ENCODE results near the gene TAF4.

The TAF4 gene

GRCh38 chr20:62064770-62065673, 659 bp downstream of the TAF4 start:
- H3K27ac ChIP-seq (ENCODE audit: low read depth, low read length): no peak overlapping the region
- no peak overlapping the region for H3K9ac ChIP-seq (ENCODE audit: low read depth in 1 of 2, low read length in 2 of 2)
- H3K27me3 ChIP-seq (ENCODE audit: control insufficient read depth in 1 of 2, insufficient read depth in 2 of 2, low read length in 2 of 2): no peaks in the 10 kb centered on the region
- H3K36me3 ChIP-seq (ENCODE audit: control insufficient read depth in 1 of 2, insufficient read depth in 2 of 2, low read length in 2 of 2): peaks cover 0 to 10% of the 10 kb centered on the region in 2 donors
- H3K4me1 ChIP-seq (ENCODE audit: control insufficient read depth in 1 of 2, insufficient read depth in 2 of 2, low read length in 2 of 2): peaks cover 39 to 44% of the 10 kb centered on the region in 2 donors
- peak overlapping the region; percentile 36 to 70 for H3K4me3 ChIP-seq (ENCODE audit: low read depth in 1 of 2, low read length in 2 of 2)
- H3K9me3 ChIP-seq (ENCODE audit: control insufficient read depth in 1 of 2, low read length in 2 of 2): no peaks in the 10 kb centered on the region

GRCh38 chr20:62063981-62064769, 1.5 kb downstream of the TAF4 start:
- H3K9me3 ChIP-seq (ENCODE audit: control insufficient read depth in 1 of 2, low read length in 2 of 2): no peaks in the 10 kb centered on the region
- peak overlapping the region; percentile 23 to 47 for H3K9ac ChIP-seq (ENCODE audit: low read depth in 1 of 2, low read length in 2 of 2)
- no peak overlapping the region for H3K27ac ChIP-seq (ENCODE audit: low read depth, low read length)
- no peaks in the 10 kb centered on the region for H3K27me3 ChIP-seq (ENCODE audit: control insufficient read depth in 1 of 2, insufficient read depth in 2 of 2, low read length in 2 of 2)
- peak overlapping the region; percentile 41 to 64 for H3K4me3 ChIP-seq (ENCODE audit: low read depth in 1 of 2, low read length in 2 of 2)
- H3K36me3 ChIP-seq (ENCODE audit: control insufficient read depth in 1 of 2, insufficient read depth in 2 of 2, low read length in 2 of 2): peaks cover 0 to 10% of the 10 kb centered on the region in 2 donors
- peaks cover 37 to 40% of the 10 kb centered on the region in 2 donors for H3K4me1 ChIP-seq (ENCODE audit: control insufficient read depth in 1 of 2, insufficient read depth in 2 of 2, low read length in 2 of 2)

GRCh38 chr20:62063315-62063980, 2.2 kb downstream of the TAF4 start:
- Histone ChIP-seq H3K9ac (ENCODE audit: low read depth in 1 of 2, low read length in 2 of 2) (peak overlapping the region; percentile 23 to 47), H3K9me3 (ENCODE audit: control insufficient read depth in 1 of 2, low read length in 2 of 2) (no peaks in the 10 kb centered on the region), H3K27me3 (ENCODE audit: control insufficient read depth in 1 of 2, insufficient read depth in 2 of 2, low read length in 2 of 2) (no peaks in the 10 kb centered on the region), H3K4me3 (ENCODE audit: low read depth in 1 of 2, low read length in 2 of 2) (peak overlapping the region; percentile 41 to 64), H3K4me1 (ENCODE audit: control insufficient read depth in 1 of 2, insufficient read depth in 2 of 2, low read length in 2 of 2) (peaks cover 29 to 33% of the 10 kb centered on the region in 2 donors), H3K36me3 (ENCODE audit: control insufficient read depth in 1 of 2, insufficient read depth in 2 of 2, low read length in 2 of 2) (peaks cover 0 to 10% of the 10 kb centered on the region in 2 donors), H3K27ac (ENCODE audit: low read depth, low read length) (no peak overlapping the region)

GRCh38 chr20:62062661-62063314, 2.9 kb downstream of the TAF4 start:
- H3K4me3 ChIP-seq (ENCODE audit: low read depth in 1 of 2, low read length in 2 of 2): peak overlapping the region in 1 of 2 donors; percentile 41

GRCh38 chr20:62061851-62062423, 3.7 kb downstream of the TAF4 start:
- no peaks in the 10 kb centered on the region for H3K9me3 ChIP-seq (ENCODE audit: control insufficient read depth in 1 of 2, low read length in 2 of 2)
- H3K9ac ChIP-seq (ENCODE audit: low read depth in 1 of 2, low read length in 2 of 2): no peak overlapping the region
- H3K4me1 ChIP-seq (ENCODE audit: control insufficient read depth in 1 of 2, insufficient read depth in 2 of 2, low read length in 2 of 2): peaks cover 19 to 24% of the 10 kb centered on the region in 2 donors
- no peak overlapping the region for H3K4me3 ChIP-seq (ENCODE audit: low read depth in 1 of 2, low read length in 2 of 2)
- no peaks in the 10 kb centered on the region for H3K27me3 ChIP-seq (ENCODE audit: control insufficient read depth in 1 of 2, insufficient read depth in 2 of 2, low read length in 2 of 2)
- H3K36me3 ChIP-seq (ENCODE audit: control insufficient read depth in 1 of 2, insufficient read depth in 2 of 2, low read length in 2 of 2): peaks cover 0 to 10% of the 10 kb centered on the region in 2 donors
- no peak overlapping the region for H3K27ac ChIP-seq (ENCODE audit: low read depth, low read length)

More at GRCh38 chr20:62062661-62063314, 2.9 kb downstream of the TAF4 start:
- no peak overlapping the region for H3K27ac ChIP-seq (ENCODE audit: low read depth, low read length)
- H3K9ac ChIP-seq (ENCODE audit: low read depth in 1 of 2, low read length in 2 of 2): no peak overlapping the region
- H3K36me3 ChIP-seq (ENCODE audit: control insufficient read depth in 1 of 2, insufficient read depth in 2 of 2, low read length in 2 of 2): peaks cover 0 to 10% of the 10 kb centered on the region in 2 donors
- H3K27me3 ChIP-seq (ENCODE audit: control insufficient read depth in 1 of 2, insufficient read depth in 2 of 2, low read length in 2 of 2): no peaks in the 10 kb centered on the region
- peaks cover 28 to 32% of the 10 kb centered on the region in 2 donors for H3K4me1 ChIP-seq (ENCODE audit: control insufficient read depth in 1 of 2, insufficient read depth in 2 of 2, low read length in 2 of 2)
- no peaks in the 10 kb centered on the region for H3K9me3 ChIP-seq (ENCODE audit: control insufficient read depth in 1 of 2, low read length in 2 of 2)

- Histone ChIP-seq H3K36me3 (ENCODE audit: control insufficient read depth in 1 of 2, insufficient read depth in 2 of 2, low read length in 2 of 2) (peaks cover 8 to 12% of the 10 kb centered on the region in 2 donors), H3K9me3 (ENCODE audit: control insufficient read depth in 1 of 2, low read length in 2 of 2) (no peaks in the 10 kb centered on the region), H3K4me3 (ENCODE audit: low read depth in 1 of 2, low read length in 2 of 2) (no peak overlapping the region), H3K9ac (ENCODE audit: low read depth in 1 of 2, low read length in 2 of 2) (no peak overlapping the region), H3K27ac (ENCODE audit: low read depth, low read length) (no peak overlapping the region), H3K4me1 (ENCODE audit: control insufficient read depth in 1 of 2, insufficient read depth in 2 of 2, low read length in 2 of 2) (peaks cover 16 to 19% of the 10 kb centered on the region in 2 donors), H3K27me3 (ENCODE audit: control insufficient read depth in 1 of 2, insufficient read depth in 2 of 2, low read length in 2 of 2) (no peaks in the 10 kb centered on the region)
These were observed 4.8 kb downstream of the TAF4 start for GRCh38 chr20:62060631-62061541.

- Histone ChIP-seq H3K27ac (ENCODE audit: low read depth, low read length) (no peak overlapping the region), H3K4me1 (ENCODE audit: control insufficient read depth in 1 of 2, insufficient read depth in 2 of 2, low read length in 2 of 2) (peaks cover 16 to 19% of the 10 kb centered on the region in 2 donors), H3K36me3 (ENCODE audit: control insufficient read depth in 1 of 2, insufficient read depth in 2 of 2, low read length in 2 of 2) (peaks cover 11 to 19% of the 10 kb centered on the region in 2 donors), H3K4me3 (ENCODE audit: low read depth in 1 of 2, low read length in 2 of 2) (no peak overlapping the region), H3K9me3 (ENCODE audit: control insufficient read depth in 1 of 2, low read length in 2 of 2) (no peaks in the 10 kb centered on the region), H3K27me3 (ENCODE audit: control insufficient read depth in 1 of 2, insufficient read depth in 2 of 2, low read length in 2 of 2) (no peaks in the 10 kb centered on the region), H3K9ac (ENCODE audit: low read depth in 1 of 2, low read length in 2 of 2) (no peak overlapping the region)
These were observed 5.6 kb downstream of the TAF4 start for GRCh38 chr20:62059920-62060630.

GRCh38 chr20:62059401-62059800, 6.3 kb downstream of the TAF4 start:
- Histone ChIP-seq H3K36me3 (ENCODE audit: control insufficient read depth in 1 of 2, insufficient read depth in 2 of 2, low read length in 2 of 2) (peaks cover 13 to 23% of the 10 kb centered on the region in 2 donors), H3K27me3 (ENCODE audit: control insufficient read depth in 1 of 2, insufficient read depth in 2 of 2, low read length in 2 of 2) (no peaks in the 10 kb centered on the region), H3K4me3 (ENCODE audit: low read depth in 1 of 2, low read length in 2 of 2) (no peak overlapping the region), H3K9me3 (ENCODE audit: control insufficient read depth in 1 of 2, low read length in 2 of 2) (no peaks in the 10 kb centered on the region), H3K4me1 (ENCODE audit: control insufficient read depth in 1 of 2, insufficient read depth in 2 of 2, low read length in 2 of 2) (peaks cover 16 to 19% of the 10 kb centered on the region in 2 donors), H3K9ac (ENCODE audit: low read depth in 1 of 2, low read length in 2 of 2) (no peak overlapping the region), H3K27ac (ENCODE audit: low read depth, low read length) (no peak overlapping the region)

All from duodenal mucosa (tissue), 2 donors.